HCT116 (cell line): ENCODE data around the gene DAAM1. TPM values are rescaled to one million over a fixed set of nuclear protein-coding genes. Genes with fewer than 3 reads are reported as not detected.

Experiments
- ATAC-seq: fragments of 200-7000 bp; cut with Tn5 transposase; 2 replicates; pipeline ENCODE4 v1.9.1; 2020; ENCODE audit warnings: mild to moderate bottlenecking, moderate library complexity
- BruUV-seq: library from RNA; stranded (reverse); fragments of 400-500 nt; replicated peaks from 2 replicates; lab custom pipeline; 2021; lab: Mats Ljungman, UMichigan
- CTCF ChIA-PET: fragments of 300-600 bp; sonication (Branson Sonifier 250); formaldehyde crosslinking; loops from one replicate; lab custom pipeline; 2021; ENCODE audit warnings: antibody characterized with exemption; lab: Charles Lee
- POLR2A ChIA-PET: fragments of 300-600, 350-600 bp; sonication (Branson Sonifier 250); formaldehyde crosslinking; loops from one replicate; lab custom pipeline; 2021; ENCODE audit warnings: antibody characterized with exemption; lab: Charles Lee
- RAD21 ChIA-PET, 2 experiments: fragments of 300-600 bp; sonication (Branson Sonifier 250); formaldehyde crosslinking; loops; one replicate each; lab custom pipeline; 2023; ENCODE audit warnings: low total read pairs in 2 of 2; ENCODE audit not compliant: uncharacterized antibody in 2 of 2, unreplicated experiment in 2 of 2, low non-redundant PET in 1 of 2; lab: Charles Lee
- DNase-seq: peaks from one replicate; pipeline ENCODE4 v3.0.0-alpha.2; 2010; ENCODE audit warnings: low read depth, low spot score
- H2AFZ ChIP-seq: fragments of 200-600 bp; shearing (Covaris generic), sonication (generic); 2 replicates; pipeline ENCODE4 v1.6.1; 2017; ENCODE audit warnings: low read depth, mixed run types, mixed read lengths, antibody characterized with exemption, low read length; ENCODE audit not compliant: poor library complexity, severe bottlenecking
- H3K27ac ChIP-seq: 2 replicates; pipeline ENCODE4 v1.5.1; 2012; ENCODE audit warnings: low read depth, low read length
- H3K27me3 ChIP-seq: fragments of 200-600 bp; sonication (generic); 2 replicates; pipeline ENCODE4 v1.6.1; 2016; ENCODE audit warnings: mixed run types, low read length, mixed read lengths; ENCODE audit not compliant: insufficient read depth
- H3K36me3 ChIP-seq, 2 experiments: fragments of 200-500 bp in 1 of 2; fragments of 200-600 bp in 1 of 2; sonication (Bioruptor generic) in 1 of 2; sonication (generic) in 1 of 2; 2 replicates each; pipeline versions ENCODE4 v1.5.1 to v1.6.1; 2014 to 2016; ENCODE audit warnings: low read length in 2 of 2, inconsistent platforms in 1 of 2, mixed read lengths in 1 of 2, mixed run types in 1 of 2; ENCODE audit not compliant: insufficient read depth in 2 of 2, control insufficient read depth in 1 of 2
- H3K4me1 ChIP-seq, 2 experiments: fragments of 200-600 bp in 1 of 2; sonication (generic) in 1 of 2; 2 replicates each; pipeline versions ENCODE4 v1.5.1 to v1.6.1; 2012 to 2017; ENCODE audit warnings: low read length in 2 of 2, inconsistent platforms in 1 of 2, mild to moderate bottlenecking in 1 of 2, mixed read lengths in 1 of 2, mixed run types in 1 of 2, moderate library complexity in 1 of 2; ENCODE audit not compliant: insufficient read depth in 2 of 2, control insufficient read depth in 1 of 2
- H3K4me2 ChIP-seq: fragments of 200-600 bp; sonication (generic); 2 replicates; pipeline ENCODE4 v1.6.1; 2017; ENCODE audit warnings: mixed run types, low read length, mixed read lengths
- H3K4me3 ChIP-seq, 2 experiments: fragments of 200-600 bp in 1 of 2; sonication (generic) in 1 of 2; replicated peaks in 1 of 2; 2 replicates each; pipeline ENCODE4 v1.5.1; 2011 to 2016; ENCODE audit warnings: low read length in 2 of 2, control low read depth in 1 of 2, low read depth in 1 of 2, mild to moderate bottlenecking in 1 of 2, mixed read lengths in 1 of 2, mixed run types in 1 of 2
- H3K79me2 ChIP-seq: fragments of 200-600 bp; sonication (generic); 2 replicates; pipeline ENCODE4 v1.6.1; 2017; ENCODE audit warnings: mild to moderate bottlenecking, mixed run types, low read length, moderate library complexity, mixed read lengths; ENCODE audit not compliant: insufficient read depth
- H3K9ac ChIP-seq: fragments of 200-600 bp; sonication (generic); 2 replicates; pipeline ENCODE4 v1.6.1; 2016; ENCODE audit warnings: low read length, mixed read lengths
- H3K9me2 ChIP-seq: fragments of 200-600 bp; sonication (generic), shearing (Covaris generic); 2 replicates; pipeline ENCODE4 v1.6.1; 2017; ENCODE audit warnings: mixed run types, mild to moderate bottlenecking, moderate library complexity; ENCODE audit not compliant: insufficient read depth
- H3K9me3 ChIP-seq, 2 experiments: fragments of 200-500 bp in 1 of 2; fragments of 200-600 bp in 1 of 2; sonication (Bioruptor generic) in 1 of 2; sonication (generic) in 1 of 2; 2 replicates each; pipeline ENCODE4 v1.6.1; 2014 to 2017; ENCODE audit warnings: low read length in 2 of 2, mixed read lengths in 2 of 2, inconsistent platforms in 1 of 2, low read depth in 1 of 2, mild to moderate bottlenecking in 1 of 2, mixed run types in 1 of 2, moderate library complexity in 1 of 2; ENCODE audit not compliant: control insufficient read depth in 1 of 2, insufficient read depth in 1 of 2
- H4K20me1 ChIP-seq: fragments of 200-600 bp; sonication (generic), shearing (Covaris generic); 2 replicates; pipeline ENCODE4 v1.6.1; 2017; ENCODE audit warnings: mixed run types, mild to moderate bottlenecking, moderate library complexity; ENCODE audit not compliant: insufficient read depth
- CBX3 ChIP-seq: IDR thresholded peaks from 2 replicates; pipeline ENCODE4 v1.6.1; 2012; ENCODE audit warnings: low read depth
- CEBPB ChIP-seq: IDR thresholded peaks from 2 replicates; pipeline ENCODE4 v1.6.1; 2012; ENCODE audit warnings: low read depth
- ELF1 ChIP-seq: IDR thresholded peaks from 2 replicates; pipeline ENCODE4 v1.6.1; 2012; ENCODE audit warnings: low read depth, borderline replicate concordance
- EZH2 ChIP-seq: fragments of 200-600 bp; sonication (generic); IDR thresholded peaks from 2 replicates; pipeline ENCODE4 v1.6.1; 2017; ENCODE audit warnings: antibody characterized with exemption, mixed run types
- FOSL1 ChIP-seq: IDR thresholded peaks from 2 replicates; pipeline ENCODE4 v1.6.1; 2012; ENCODE audit warnings: low read depth
- JUND ChIP-seq: IDR thresholded peaks from 2 replicates; pipeline ENCODE4 v1.6.1; 2012
- POLR2AphosphoS5 ChIP-seq: IDR thresholded peaks from 2 replicates; pipeline ENCODE4 v1.6.1; 2011; ENCODE audit warnings: mild to moderate bottlenecking, low read depth, low read length, moderate library complexity
- RAD21 ChIP-seq: IDR thresholded peaks from 2 replicates; pipeline ENCODE4 v1.6.1; 2012; ENCODE audit warnings: low read depth, mild to moderate bottlenecking
- SIN3A ChIP-seq: IDR thresholded peaks from 2 replicates; pipeline ENCODE4 v1.6.1; 2012; ENCODE audit warnings: low read depth
- SP1 ChIP-seq: IDR thresholded peaks from 2 replicates; pipeline ENCODE4 v1.6.1; 2012; ENCODE audit warnings: low read depth
- SRF ChIP-seq: IDR thresholded peaks from 2 replicates; pipeline ENCODE4 v1.6.1; 2012; ENCODE audit warnings: low read depth
- TCF7L2 ChIP-seq: IDR thresholded peaks from 2 replicates; pipeline ENCODE4 v1.7.0; 2011; ENCODE audit warnings: borderline replicate concordance, inconsistent platforms; ENCODE audit not compliant: insufficient read depth, insufficient read length; ENCODE audit errors: extremely low read depth
- ZFX ChIP-seq: fragments of 450-650 bp; IDR thresholded peaks from 2 replicates; pipeline ENCODE4 v1.6.1; 2017
- ZNF274 ChIP-seq: fragments of 200-500 bp; sonication (Bioruptor generic); IDR thresholded peaks from 2 replicates; pipeline ENCODE4 v1.6.1; 2014; ENCODE audit warnings: mild to moderate bottlenecking, low read depth, low read length, inconsistent platforms
- intact Hi-C: fragments of 100-400 bp; cut with micrococcal nuclease; formaldehyde crosslinking; loops from 2 replicates; pipeline ENCODE4 v1.10.0; 2022
- total RNA-seq: library from RNA; stranded (reverse); gene quantifications from one replicate; pipeline ENCODE4 v1.2.1, GENCODE V29; 2021; ENCODE audit not compliant: unreplicated experiment
- TF ChIP-seq, protein P1 (sequence below): IDR thresholded peaks from 2 replicates; pipeline ENCODE4 v1.6.1; 2012
- TF ChIP-seq, protein P2 (sequence below): IDR thresholded peaks from 2 replicates; pipeline ENCODE4 v1.6.1; 2012; ENCODE audit warnings: low read depth
- TF ChIP-seq, protein P3 (sequence below): IDR thresholded peaks from 2 replicates; pipeline ENCODE4 v1.6.1; 2011; ENCODE audit warnings: mild to moderate bottlenecking, low read length, moderate library complexity; ENCODE audit not compliant: insufficient replicate concordance; ENCODE audit errors: extremely low read depth

The DAAM1 gene
- total RNA-seq, 1 experiment from 2014 or later: 10.7 TPM

DNA sequence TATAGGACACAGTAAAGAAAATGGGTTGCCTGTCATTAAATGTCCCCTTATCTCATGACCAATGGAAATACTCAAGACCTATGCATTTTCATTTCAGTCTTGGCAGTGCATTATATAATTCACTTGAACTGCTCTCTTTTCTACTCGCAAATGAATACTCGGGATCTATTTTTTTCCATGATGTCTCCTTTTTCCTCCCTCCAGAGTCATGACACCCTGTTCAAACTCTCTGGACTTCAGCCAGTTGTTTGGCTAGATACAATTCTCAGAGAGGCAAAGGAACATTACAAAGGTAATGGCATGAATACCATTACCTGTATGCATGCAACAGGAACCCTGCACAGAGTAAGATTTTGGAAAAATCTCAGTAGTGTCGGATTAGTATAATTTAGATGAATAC lies 145.8 kb downstream of the DAAM1 start:
- no peaks in the 10 kb centered on the region for H3K9me2 ChIP-seq
- H3K9me3 ChIP-seq: no peaks in the 10 kb centered on the region
- no peaks in the 10 kb centered on the region for H3K4me1 ChIP-seq
- H3K27me3 ChIP-seq: no peaks in the 10 kb centered on the region
- no peaks in the 10 kb centered on the region for H3K36me3 ChIP-seq
- no peak overlapping the region for H2AFZ ChIP-seq
- ChIA-PET POLR2A (no interaction called here), CTCF (no interaction called here), RAD21 (no interaction called here)
- DNase-seq (no peak), ATAC-seq (no peak)
- H3K79me2 ChIP-seq: no peaks in the 10 kb centered on the region
- H3K4me3 ChIP-seq: no peak overlapping the region
- no peak overlapping the region for H3K27ac ChIP-seq
- TF ChIP-seq EZH2 (no peak), SIN3A (no peak), ZNF274 (no peak), FOSL1 (no peak), RAD21 (no peak), TCF7L2 (no peak), SP1 (no peak), CBX3 (no peak), JUND (no peak)
- TF ChIP-seq, protein P1, sequence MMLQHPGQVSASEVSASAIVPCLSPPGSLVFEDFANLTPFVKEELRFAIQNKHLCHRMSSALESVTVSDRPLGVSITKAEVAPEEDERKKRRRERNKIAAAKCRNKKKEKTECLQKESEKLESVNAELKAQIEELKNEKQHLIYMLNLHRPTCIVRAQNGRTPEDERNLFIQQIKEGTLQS: no peak
- no peak overlapping the region for H3K9ac ChIP-seq
- no peak overlapping the region for H3K4me2 ChIP-seq
- no peaks in the 10 kb centered on the region for H4K20me1 ChIP-seq
- no TSS peak for BruUV-seq
- intact Hi-C loops: no loop called here

DNA sequence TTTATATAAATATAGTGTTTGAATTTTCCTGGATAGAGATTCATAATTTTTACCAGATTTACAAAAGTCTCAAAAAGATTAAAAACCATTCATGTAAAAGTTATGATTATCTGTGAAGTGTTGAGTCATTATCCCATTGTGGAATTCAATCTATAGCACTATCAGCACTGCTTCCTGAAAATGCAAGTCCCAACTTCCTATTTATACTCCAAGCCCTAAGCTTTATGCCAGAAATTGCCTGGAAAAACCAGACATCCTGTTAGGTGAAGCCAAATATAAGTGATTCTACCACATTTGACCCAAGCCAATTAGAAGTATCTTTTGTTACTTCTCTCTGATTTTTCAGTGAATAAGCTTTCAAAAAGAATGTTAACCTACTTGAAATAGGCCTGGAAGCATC lies 147.6 kb downstream of the DAAM1 start:
- BruUV-seq: no TSS peak
- Histone ChIP-seq H3K4me1 (no peaks in the 10 kb centered on the region), H3K79me2 (no peaks in the 10 kb centered on the region), H3K4me2 (no peak overlapping the region), H3K9me3 (no peaks in the 10 kb centered on the region), H4K20me1 (no peaks in the 10 kb centered on the region), H2AFZ (no peak overlapping the region), H3K9ac (no peak overlapping the region), H3K27ac (no peak overlapping the region), H3K27me3 (no peaks in the 10 kb centered on the region), H3K4me3 (no peak overlapping the region), H3K36me3 (no peaks in the 10 kb centered on the region), H3K9me2 (no peaks in the 10 kb centered on the region)
- TF ChIP-seq, protein P2, sequence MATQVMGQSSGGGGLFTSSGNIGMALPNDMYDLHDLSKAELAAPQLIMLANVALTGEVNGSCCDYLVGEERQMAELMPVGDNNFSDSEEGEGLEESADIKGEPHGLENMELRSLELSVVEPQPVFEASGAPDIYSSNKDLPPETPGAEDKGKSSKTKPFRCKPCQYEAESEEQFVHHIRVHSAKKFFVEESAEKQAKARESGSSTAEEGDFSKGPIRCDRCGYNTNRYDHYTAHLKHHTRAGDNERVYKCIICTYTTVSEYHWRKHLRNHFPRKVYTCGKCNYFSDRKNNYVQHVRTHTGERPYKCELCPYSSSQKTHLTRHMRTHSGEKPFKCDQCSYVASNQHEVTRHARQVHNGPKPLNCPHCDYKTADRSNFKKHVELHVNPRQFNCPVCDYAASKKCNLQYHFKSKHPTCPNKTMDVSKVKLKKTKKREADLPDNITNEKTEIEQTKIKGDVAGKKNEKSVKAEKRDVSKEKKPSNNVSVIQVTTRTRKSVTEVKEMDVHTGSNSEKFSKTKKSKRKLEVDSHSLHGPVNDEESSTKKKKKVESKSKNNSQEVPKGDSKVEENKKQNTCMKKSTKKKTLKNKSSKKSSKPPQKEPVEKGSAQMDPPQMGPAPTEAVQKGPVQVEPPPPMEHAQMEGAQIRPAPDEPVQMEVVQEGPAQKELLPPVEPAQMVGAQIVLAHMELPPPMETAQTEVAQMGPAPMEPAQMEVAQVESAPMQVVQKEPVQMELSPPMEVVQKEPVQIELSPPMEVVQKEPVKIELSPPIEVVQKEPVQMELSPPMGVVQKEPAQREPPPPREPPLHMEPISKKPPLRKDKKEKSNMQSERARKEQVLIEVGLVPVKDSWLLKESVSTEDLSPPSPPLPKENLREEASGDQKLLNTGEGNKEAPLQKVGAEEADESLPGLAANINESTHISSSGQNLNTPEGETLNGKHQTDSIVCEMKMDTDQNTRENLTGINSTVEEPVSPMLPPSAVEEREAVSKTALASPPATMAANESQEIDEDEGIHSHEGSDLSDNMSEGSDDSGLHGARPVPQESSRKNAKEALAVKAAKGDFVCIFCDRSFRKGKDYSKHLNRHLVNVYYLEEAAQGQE: no peak
- TF ChIP-seq CEBPB: no peak
- no peak for TF ChIP-seq SP1
- TF ChIP-seq FOSL1: no peak
- TF ChIP-seq ELF1: no peak
- TF ChIP-seq SRF: no peak
- TF ChIP-seq, protein P3, sequence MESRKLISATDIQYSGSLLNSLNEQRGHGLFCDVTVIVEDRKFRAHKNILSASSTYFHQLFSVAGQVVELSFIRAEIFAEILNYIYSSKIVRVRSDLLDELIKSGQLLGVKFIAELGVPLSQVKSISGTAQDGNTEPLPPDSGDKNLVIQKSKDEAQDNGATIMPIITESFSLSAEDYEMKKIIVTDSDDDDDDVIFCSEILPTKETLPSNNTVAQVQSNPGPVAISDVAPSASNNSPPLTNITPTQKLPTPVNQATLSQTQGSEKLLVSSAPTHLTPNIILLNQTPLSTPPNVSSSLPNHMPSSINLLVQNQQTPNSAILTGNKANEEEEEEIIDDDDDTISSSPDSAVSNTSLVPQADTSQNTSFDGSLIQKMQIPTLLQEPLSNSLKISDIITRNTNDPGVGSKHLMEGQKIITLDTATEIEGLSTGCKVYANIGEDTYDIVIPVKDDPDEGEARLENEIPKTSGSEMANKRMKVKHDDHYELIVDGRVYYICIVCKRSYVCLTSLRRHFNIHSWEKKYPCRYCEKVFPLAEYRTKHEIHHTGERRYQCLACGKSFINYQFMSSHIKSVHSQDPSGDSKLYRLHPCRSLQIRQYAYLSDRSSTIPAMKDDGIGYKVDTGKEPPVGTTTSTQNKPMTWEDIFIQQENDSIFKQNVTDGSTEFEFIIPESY: no peak
- TF ChIP-seq TCF7L2: no peak
- no peak for TF ChIP-seq EZH2
- TF ChIP-seq POLR2AphosphoS5: no peak
- no peak for TF ChIP-seq ZFX
- TF ChIP-seq, protein P1: no peak
- TF ChIP-seq RAD21: no peak
- CTCF ChIA-PET: no interaction called here
- no peak for ATAC-seq
- RAD21 ChIA-PET: no interaction called here
- DNase-seq: no peak
- intact Hi-C loops: no loop called here
- POLR2A ChIA-PET: no interaction called here
